HL-60 (cell line): Measurements from ENCODE around the gene TSPAN11.
"Not testable (repeated sequence)": the region's sequence is repeated elsewhere in the genome, so short reads cannot be mapped to it uniquely, and the experiment has no call there.

Source experiments
- DNase-seq, 2 experiments: peaks; one replicate each; pipeline ENCODE4 v3.0.0-alpha.2; 2010 to 2020; ENCODE audit warnings: low read depth in 1 of 2, low spot score in 1 of 2
- H3K27ac ChIP-seq: fragments of 250-450 bp; sonication (Bioruptor Pico); replicated peaks from 2 replicates; pipeline ENCODE4 v1.5.1; 2020; ENCODE audit warnings: mild to moderate bottlenecking, moderate library complexity
- H3K27me3 ChIP-seq: fragments of 250-450 bp; sonication (Bioruptor Pico); 2 replicates; pipeline ENCODE4 v1.5.1; 2021; ENCODE audit warnings: mild to moderate bottlenecking, moderate library complexity; ENCODE audit not compliant: insufficient read depth, poor library complexity, severe bottlenecking
- H3K4me3 ChIP-seq: replicated peaks from 2 replicates; pipeline ENCODE4 v1.5.1; 2011; ENCODE audit warnings: mild to moderate bottlenecking, control low read depth, low read length; ENCODE audit not compliant: insufficient read depth
- CTCF ChIP-seq: IDR thresholded peaks from one replicate; pipeline ENCODE4 v1.5.1; 2011; ENCODE audit warnings: low read length, control low read depth, inconsistent platforms; ENCODE audit not compliant: insufficient read depth
- GABPA ChIP-seq: IDR thresholded peaks from 2 replicates; pipeline ENCODE4 v1.6.1; 2012; ENCODE audit warnings: low read depth
- POLR2AphosphoS5 ChIP-seq: IDR thresholded peaks from 2 replicates; pipeline ENCODE4 v1.6.1; 2012; ENCODE audit warnings: low read depth
- REST ChIP-seq: IDR thresholded peaks from 2 replicates; pipeline ENCODE4 v1.6.1; 2012; ENCODE audit warnings: low read depth; ENCODE audit not compliant: insufficient replicate concordance
- SPI1 ChIP-seq: IDR thresholded peaks from 2 replicates; pipeline ENCODE4 v1.6.1; 2012; ENCODE audit warnings: low read depth, mild to moderate bottlenecking, borderline replicate concordance

The TSPAN11 gene

GRCh38 chr12:30884799-30885198, 41.7 kb upstream of the TSPAN11 start:
- DNase-seq, result no peak
- Histone ChIP-seq H3K4me3 (no peak overlapping the region), H3K27me3 (no peaks in the 10 kb centered on the region), H3K27ac (no peak overlapping the region)
- TF ChIP-seq GABPA (no peak), CTCF (no peak), POLR2AphosphoS5 (no peak), REST (no peak), SPI1 (no peak)

- no peaks in the 10 kb centered on the region for H3K27me3 ChIP-seq
- H3K4me3 ChIP-seq, result no peak overlapping the region
- H3K27ac ChIP-seq, result no peak overlapping the region
- DNase-seq, result no peak
- TF ChIP-seq POLR2AphosphoS5, result no peak
Measured at GRCh38 chr12:30885321-30885720, 41.2 kb upstream of the TSPAN11 start.

GRCh38 chr12:30887226-30887625, 39.3 kb upstream of the TSPAN11 start:
- TF ChIP-seq CTCF (no peak), SPI1 (no peak), POLR2AphosphoS5 (no peak), GABPA (no peak), REST (no peak)
- Histone ChIP-seq H3K4me3 (no peak overlapping the region), H3K27ac (no peak overlapping the region), H3K27me3 (no peaks in the 10 kb centered on the region)
- DNase-seq, result no peak

GRCh38 chr12:30888241-30888640, 38.3 kb upstream of the TSPAN11 start:
- DNase-seq, result no peak
- no peak overlapping the region for H3K4me3 ChIP-seq
- no peak overlapping the region for H3K27ac ChIP-seq
- no peak for TF ChIP-seq REST
- TF ChIP-seq POLR2AphosphoS5, result no peak
- H3K27me3 ChIP-seq, result no peaks in the 10 kb centered on the region

GRCh38 chr12:30894531-30894930, 32.0 kb upstream of the TSPAN11 start:
- H3K27me3 ChIP-seq, H3K27ac ChIP-seq, DNase-seq, H3K4me3 ChIP-seq: not testable (repeated sequence)
